ENCODE data around the gene FANCM. TPM values are rescaled to one million over a fixed set of nuclear protein-coding genes. Genes with fewer than 3 reads are reported as not detected.

Gene FANCM
- total and polyA plus RNA-seq, 9 of the 15 experiments (the other 6 are each of a cell fraction or from before 2014, with no cell fraction given), result 5.1 to 14.4 (median 6.2) TPM

DNA sequence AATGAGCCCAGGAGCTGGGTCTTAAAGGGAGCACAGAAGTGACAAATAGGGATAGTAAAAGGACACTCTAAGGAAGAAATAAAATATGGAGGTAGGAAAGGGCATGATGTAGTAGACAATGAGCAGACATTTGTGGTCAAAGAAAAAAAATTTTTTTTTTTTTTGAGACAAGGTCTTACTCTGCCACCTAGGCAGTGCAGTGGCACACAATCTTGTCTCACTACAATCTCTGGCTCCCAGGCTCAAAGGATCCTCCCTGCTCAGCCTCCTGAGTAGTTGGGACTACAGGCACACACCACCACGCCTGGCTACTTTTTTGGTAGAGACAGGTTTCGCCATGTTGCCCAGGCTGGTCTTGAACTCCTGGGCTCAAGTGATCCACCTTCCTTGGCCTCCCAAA, 10.0 kb upstream of the FANCM start:
- Histone ChIP-seq H3K9me1 (ENCODE audit: control insufficient read depth, insufficient read depth, low read length) (no peaks in the 10 kb centered on the region), H3K4me1 (replicated peaks in 1 of 2; ENCODE audit: control insufficient read depth in 2 of 2, insufficient read depth in 2 of 2, low read length in 2 of 2) (0 out of 5 replicates have a peak, but pooled peaks cover 0 to under 1% of the 10 kb centered on the region in 2 experiments), H3K4me2 (ENCODE audit: insufficient read depth, low read length) (no peak overlapping the region), H3K9me3 (replicated peaks; ENCODE audit: control insufficient read depth, insufficient read depth, low read depth, low read length) (no peaks in the 10 kb centered on the region), H3K27ac (ENCODE audit: extremely low read depth, low read depth, low read length) (no peak overlapping the region), H3K4me3 (no peak overlapping the region), H3K79me2 (ENCODE audit: control insufficient read depth, insufficient read depth, low read length) (peaks cover 4% of the 10 kb centered on the region; the same call in 1 of the 3 replicates), H2AFZ (ENCODE audit: low read depth, low read length) (no peak overlapping the region), H3K36me3 (ENCODE audit: control insufficient read depth, insufficient read depth, low read length) (peaks cover 51% of the 10 kb centered on the region; the same call in 2 of the 3 replicates), H4K20me1 (replicated peaks; ENCODE audit: control insufficient read depth, insufficient read depth, low read length) (no peaks in the 10 kb centered on the region), H3K9ac (ENCODE audit: insufficient read depth in 1 of 2, low read depth in 2 of 2, low read length in 2 of 2) (no peak overlapping the region), H3K27me3 (ENCODE audit: control insufficient read depth in 2 of 2, insufficient read depth in 2 of 2, low read length in 2 of 2) (no peaks in the 10 kb centered on the region)
- no CpG with 5 or more reads among the region's 2 CpGs for WGBS (ENCODE audit: insufficient coverage, low coverage, missing lambda C conversion rate)
- no peak for TF ChIP-seq ZNF174 (CRISPR knock-in tag; IDR thresholded peaks at IDR 0.05)
- no peak for TF ChIP-seq ZNF121 (CRISPR knock-in tag; conservative IDR thresholded peaks at IDR 0.05)
- no peak for TF ChIP-seq GATA2 (CRISPR knock-in tag; IDR thresholded peaks at IDR 0.05)
- no peak for TF ChIP-seq SIN3A (IDR thresholded peaks at IDR 0.05; ENCODE audit: borderline replicate concordance in 2 of 2, control insufficient read depth in 1 of 2, low read depth in 2 of 2, low read length in 2 of 2)
- TF ChIP-seq, protein P1, sequence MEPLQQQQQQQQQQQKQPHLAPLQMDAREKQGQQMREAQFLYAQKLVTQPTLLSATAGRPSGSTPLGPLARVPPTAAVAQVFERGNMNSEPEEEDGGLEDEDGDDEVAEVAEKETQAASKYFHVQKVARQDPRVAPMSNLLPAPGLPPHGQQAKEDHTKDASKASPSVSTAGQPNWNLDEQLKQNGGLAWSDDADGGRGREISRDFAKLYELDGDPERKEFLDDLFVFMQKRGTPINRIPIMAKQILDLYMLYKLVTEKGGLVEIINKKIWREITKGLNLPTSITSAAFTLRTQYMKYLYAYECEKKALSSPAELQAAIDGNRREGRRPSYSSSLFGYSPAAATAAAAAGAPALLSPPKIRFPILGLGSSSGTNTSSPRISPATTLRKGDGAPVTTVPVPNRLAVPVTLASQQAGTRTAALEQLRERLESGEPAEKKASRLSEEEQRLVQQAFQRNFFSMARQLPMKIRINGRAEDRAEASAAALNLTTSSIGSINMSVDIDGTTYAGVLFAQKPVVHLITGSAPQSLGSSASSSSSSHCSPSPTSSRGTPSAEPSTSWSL (CRISPR knock-in tag; IDR thresholded peaks at IDR 0.05; ENCODE audit: borderline replicate concordance), result no peak
- TF ChIP-seq SMAD3 (CRISPR knock-in tag; conservative IDR thresholded peaks at IDR 0.05), result no peak
- TF ChIP-seq CBX5 (IDR thresholded peaks at IDR 0.05; ENCODE audit: borderline replicate concordance, low read depth), result no peak
- TF ChIP-seq, protein P2, sequence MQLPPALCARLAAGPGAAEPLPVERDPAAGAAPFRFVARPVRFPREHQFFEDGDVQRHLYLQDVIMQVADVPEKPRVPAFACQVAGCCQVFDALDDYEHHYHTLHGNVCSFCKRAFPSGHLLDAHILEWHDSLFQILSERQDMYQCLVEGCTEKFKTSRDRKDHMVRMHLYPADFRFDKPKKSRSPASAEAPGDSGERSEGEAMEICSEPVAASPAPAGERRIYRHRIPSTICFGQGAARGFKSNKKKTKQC (CRISPR knock-in tag; IDR thresholded peaks at IDR 0.05), result no peak
- no peak for TF ChIP-seq SMARCB1 (IDR thresholded peaks at IDR 0.05; ENCODE audit: insufficient read length, low read depth)
- FAIRE-seq (no peak), DNase-seq (ENCODE audit: extremely low read depth in 1 of 4, low spot score in 3 of 4) (no peak), ATAC-seq (no peak)
- CTCF ChIA-PET (ENCODE audit: low intra/inter-chr PET ratio), result no interaction called here
- intact Hi-C loops (cut with micrococcal nuclease) (no loop called here), in situ Hi-C loops (cut with MboI) (no loop called here)
- BruUV-seq (replicated peaks), result no TSS peak
- POLR2A ChIA-PET, result interaction anchor here (1.4 kb wide), 1 partner anchor 13 kb away, joined by 3 read pairs; no protein-coding TSS in a partner anchor
